WERI-Rb-1 (cell line): ENCODE measurements around the gene CALB2.

Source experiments
- DNase-seq: peaks from one replicate; pipeline ENCODE4 v3.0.0-alpha.2; 2020
- H3K27ac ChIP-seq: fragments of 250-450 bp; sonication (Bioruptor Pico); 2 replicates; pipeline ENCODE4 v1.5.1; 2020; ENCODE audit warnings: mild to moderate bottlenecking, moderate library complexity
- H3K27me3 ChIP-seq: fragments of 250-450 bp; sonication (Bioruptor Pico); 2 replicates; pipeline ENCODE4 v1.5.1; 2021; ENCODE audit warnings: mild to moderate bottlenecking, low read depth, moderate library complexity; ENCODE audit not compliant: insufficient read depth, severe bottlenecking
- H3K36me3 ChIP-seq: fragments of 250-450 bp; sonication (Bioruptor Pico); 2 replicates; pipeline ENCODE4 v1.5.1; 2020; ENCODE audit warnings: mild to moderate bottlenecking, moderate library complexity
- H3K4me3 ChIP-seq: 2 replicates; pipeline ENCODE4 v1.5.1; 2011; ENCODE audit warnings: low read depth, mild to moderate bottlenecking, control low read depth, low read length
- H3K9me3 ChIP-seq: fragments of 250-450 bp; sonication (Bioruptor Pico); 2 replicates; pipeline ENCODE4 v1.5.1; 2021; ENCODE audit warnings: mild to moderate bottlenecking, moderate library complexity; ENCODE audit not compliant: severe bottlenecking
- TF ChIP-seq, protein P1 (sequence below): IDR thresholded peaks from 2 replicates; pipeline ENCODE4 v1.5.1; 2011; ENCODE audit warnings: low read depth, mild to moderate bottlenecking, control low read depth, inconsistent platforms, low read length

Gene CALB2

DNA sequence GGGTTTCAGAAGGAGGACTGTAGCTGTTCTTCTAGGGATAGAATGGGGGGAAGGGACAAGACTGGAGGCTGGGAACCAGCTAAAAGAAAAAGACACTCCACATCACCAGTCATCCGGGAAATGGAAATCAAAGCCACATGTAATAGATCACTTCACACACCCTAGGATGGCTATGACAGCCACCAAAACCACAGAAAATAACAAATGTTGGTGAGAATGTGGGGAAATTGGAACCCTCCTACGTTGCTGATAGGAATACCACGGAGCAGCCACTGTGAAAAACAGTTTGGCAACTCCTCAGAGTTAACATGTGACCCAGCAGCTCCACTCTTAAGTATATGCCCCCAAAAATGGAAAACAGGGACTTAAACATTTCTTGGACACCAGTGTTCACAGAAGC lies 81.0 kb downstream of the CALB2 start:
- TF ChIP-seq, protein P1, sequence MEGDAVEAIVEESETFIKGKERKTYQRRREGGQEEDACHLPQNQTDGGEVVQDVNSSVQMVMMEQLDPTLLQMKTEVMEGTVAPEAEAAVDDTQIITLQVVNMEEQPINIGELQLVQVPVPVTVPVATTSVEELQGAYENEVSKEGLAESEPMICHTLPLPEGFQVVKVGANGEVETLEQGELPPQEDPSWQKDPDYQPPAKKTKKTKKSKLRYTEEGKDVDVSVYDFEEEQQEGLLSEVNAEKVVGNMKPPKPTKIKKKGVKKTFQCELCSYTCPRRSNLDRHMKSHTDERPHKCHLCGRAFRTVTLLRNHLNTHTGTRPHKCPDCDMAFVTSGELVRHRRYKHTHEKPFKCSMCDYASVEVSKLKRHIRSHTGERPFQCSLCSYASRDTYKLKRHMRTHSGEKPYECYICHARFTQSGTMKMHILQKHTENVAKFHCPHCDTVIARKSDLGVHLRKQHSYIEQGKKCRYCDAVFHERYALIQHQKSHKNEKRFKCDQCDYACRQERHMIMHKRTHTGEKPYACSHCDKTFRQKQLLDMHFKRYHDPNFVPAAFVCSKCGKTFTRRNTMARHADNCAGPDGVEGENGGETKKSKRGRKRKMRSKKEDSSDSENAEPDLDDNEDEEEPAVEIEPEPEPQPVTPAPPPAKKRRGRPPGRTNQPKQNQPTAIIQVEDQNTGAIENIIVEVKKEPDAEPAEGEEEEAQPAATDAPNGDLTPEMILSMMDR: no peak
- Histone ChIP-seq H3K9me3 (no peaks in the 10 kb centered on the region), H3K27me3 (no peaks in the 10 kb centered on the region), H3K27ac (no peak overlapping the region), H3K4me3 (no peak overlapping the region), H3K36me3 (no peaks in the 10 kb centered on the region)
- DNase-seq: no peak
